ENCODE results near the gene ALDOA. TPM values are rescaled to one million over a fixed set of nuclear protein-coding genes. Genes with fewer than 3 reads are reported as not detected.

Gene ALDOA
- total and polyA plus RNA-seq, 9 of the 15 experiments (the other 6 are each of a cell fraction or from before 2014, with no cell fraction given): 311 to 2,224 (median 1,293) TPM

DNA sequence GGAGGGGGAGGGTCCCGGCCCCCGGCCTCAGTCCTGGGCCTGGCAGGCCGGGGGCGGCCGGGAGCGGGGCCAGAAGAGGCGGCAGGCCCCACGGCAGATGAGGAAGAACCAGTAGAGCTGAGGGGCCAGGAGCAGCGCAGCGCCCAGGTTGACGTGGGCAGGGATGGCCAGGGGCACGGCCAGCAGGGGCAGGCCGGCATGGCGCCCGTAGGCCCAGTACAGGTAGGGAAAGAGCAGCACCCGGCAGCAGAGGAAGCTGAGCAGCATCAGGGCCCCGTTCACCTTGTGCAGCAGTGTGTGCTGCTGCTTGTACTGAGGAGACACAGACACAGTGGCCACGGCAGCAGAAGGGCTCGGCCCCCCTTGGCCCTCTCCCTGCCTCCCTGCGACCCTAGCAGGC is 40.4 kb upstream of the ALDOA start:
- H3K36me3 ChIP-seq (ENCODE audit: control insufficient read depth, insufficient read depth, low read length): no peaks in the 10 kb centered on the region
- POLR2A ChIA-PET: no interaction called here
- no peak for TF ChIP-seq ARID2 (IDR thresholded peaks at IDR 0.05)
- TF ChIP-seq ZNF586 (CRISPR knock-in tag; conservative IDR thresholded peaks at IDR 0.05): no peak
- TF ChIP-seq, protein P1, sequence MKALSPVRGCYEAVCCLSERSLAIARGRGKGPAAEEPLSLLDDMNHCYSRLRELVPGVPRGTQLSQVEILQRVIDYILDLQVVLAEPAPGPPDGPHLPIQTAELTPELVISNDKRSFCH (CRISPR knock-in tag; IDR thresholded peaks at IDR 0.05): no peak
- TF ChIP-seq, protein P1 (tag; IDR thresholded peaks at IDR 0.05): no peak
- TF ChIP-seq EP300 (IDR thresholded peaks at IDR 0.05; ENCODE audit: low read length): no peak
- TF ChIP-seq, protein P2, sequence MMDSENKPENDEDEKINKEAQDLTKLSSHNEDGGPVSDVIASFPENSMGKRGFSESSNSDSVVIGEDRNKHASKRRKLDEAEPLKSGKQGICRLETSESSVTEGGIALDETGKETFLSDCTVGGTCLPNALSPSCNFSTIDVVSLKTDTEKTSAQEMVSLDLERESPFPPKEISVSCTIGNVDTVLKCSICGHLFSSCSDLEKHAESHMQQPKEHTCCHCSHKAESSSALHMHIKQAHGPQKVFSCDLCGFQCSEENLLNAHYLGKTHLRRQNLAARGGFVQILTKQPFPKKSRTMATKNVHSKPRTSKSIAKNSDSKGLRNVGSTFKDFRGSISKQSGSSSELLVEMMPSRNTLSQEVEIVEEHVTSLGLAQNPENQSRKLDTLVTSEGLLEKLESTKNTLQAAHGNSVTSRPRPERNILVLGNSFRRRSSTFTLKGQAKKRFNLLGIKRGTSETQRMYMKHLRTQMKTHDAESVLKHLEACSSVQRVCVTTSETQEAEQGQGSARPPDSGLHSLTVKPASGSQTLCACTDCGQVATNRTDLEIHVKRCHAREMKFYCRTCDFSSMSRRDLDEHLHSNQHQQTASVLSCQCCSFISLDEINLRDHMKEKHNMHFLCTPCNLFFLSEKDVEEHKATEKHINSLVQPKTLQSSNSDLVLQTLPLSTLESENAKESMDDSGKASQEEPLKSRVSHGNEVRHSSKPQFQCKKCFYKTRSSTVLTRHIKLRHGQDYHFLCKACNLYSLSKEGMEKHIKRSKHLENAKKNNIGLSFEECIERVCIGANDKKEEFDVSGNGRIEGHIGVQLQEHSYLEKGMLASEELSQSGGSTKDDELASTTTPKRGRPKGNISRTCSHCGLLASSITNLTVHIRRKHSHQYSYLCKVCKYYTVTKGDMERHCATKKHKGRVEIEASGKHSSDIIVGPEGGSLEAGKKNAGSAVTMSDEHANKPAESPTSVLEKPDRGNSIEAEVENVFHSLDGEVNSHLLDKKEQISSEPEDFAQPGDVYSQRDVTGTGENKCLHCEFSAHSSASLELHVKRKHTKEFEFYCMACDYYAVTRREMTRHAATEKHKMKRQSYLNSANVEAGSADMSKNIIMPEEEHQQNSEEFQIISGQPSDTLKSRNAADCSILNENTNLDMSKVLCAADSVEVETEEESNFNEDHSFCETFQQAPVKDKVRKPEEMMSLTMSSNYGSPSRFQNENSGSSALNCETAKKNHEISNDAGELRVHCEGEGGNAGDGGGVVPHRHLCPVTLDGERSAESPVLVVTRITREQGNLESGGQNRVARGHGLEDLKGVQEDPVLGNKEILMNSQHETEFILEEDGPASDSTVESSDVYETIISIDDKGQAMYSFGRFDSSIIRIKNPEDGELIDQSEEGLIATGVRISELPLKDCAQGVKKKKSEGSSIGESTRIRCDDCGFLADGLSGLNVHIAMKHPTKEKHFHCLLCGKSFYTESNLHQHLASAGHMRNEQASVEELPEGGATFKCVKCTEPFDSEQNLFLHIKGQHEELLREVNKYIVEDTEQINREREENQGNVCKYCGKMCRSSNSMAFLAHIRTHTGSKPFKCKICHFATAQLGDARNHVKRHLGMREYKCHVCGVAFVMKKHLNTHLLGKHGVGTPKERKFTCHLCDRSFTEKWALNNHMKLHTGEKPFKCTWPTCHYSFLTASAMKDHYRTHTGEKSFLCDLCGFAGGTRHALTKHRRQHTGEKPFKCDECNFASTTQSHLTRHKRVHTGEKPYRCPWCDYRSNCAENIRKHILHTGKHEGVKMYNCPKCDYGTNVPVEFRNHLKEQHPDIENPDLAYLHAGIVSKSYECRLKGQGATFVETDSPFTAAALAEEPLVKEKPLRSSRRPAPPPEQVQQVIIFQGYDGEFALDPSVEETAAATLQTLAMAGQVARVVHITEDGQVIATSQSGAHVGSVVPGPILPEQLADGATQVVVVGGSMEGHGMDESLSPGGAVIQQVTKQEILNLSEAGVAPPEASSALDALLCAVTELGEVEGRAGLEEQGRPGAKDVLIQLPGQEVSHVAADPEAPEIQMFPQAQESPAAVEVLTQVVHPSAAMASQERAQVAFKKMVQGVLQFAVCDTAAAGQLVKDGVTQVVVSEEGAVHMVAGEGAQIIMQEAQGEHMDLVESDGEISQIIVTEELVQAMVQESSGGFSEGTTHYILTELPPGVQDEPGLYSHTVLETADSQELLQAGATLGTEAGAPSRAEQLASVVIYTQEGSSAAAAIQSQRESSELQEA (IDR thresholded peaks at IDR 0.05; ENCODE audit: low read depth): no peak
- TF ChIP-seq, protein P3, sequence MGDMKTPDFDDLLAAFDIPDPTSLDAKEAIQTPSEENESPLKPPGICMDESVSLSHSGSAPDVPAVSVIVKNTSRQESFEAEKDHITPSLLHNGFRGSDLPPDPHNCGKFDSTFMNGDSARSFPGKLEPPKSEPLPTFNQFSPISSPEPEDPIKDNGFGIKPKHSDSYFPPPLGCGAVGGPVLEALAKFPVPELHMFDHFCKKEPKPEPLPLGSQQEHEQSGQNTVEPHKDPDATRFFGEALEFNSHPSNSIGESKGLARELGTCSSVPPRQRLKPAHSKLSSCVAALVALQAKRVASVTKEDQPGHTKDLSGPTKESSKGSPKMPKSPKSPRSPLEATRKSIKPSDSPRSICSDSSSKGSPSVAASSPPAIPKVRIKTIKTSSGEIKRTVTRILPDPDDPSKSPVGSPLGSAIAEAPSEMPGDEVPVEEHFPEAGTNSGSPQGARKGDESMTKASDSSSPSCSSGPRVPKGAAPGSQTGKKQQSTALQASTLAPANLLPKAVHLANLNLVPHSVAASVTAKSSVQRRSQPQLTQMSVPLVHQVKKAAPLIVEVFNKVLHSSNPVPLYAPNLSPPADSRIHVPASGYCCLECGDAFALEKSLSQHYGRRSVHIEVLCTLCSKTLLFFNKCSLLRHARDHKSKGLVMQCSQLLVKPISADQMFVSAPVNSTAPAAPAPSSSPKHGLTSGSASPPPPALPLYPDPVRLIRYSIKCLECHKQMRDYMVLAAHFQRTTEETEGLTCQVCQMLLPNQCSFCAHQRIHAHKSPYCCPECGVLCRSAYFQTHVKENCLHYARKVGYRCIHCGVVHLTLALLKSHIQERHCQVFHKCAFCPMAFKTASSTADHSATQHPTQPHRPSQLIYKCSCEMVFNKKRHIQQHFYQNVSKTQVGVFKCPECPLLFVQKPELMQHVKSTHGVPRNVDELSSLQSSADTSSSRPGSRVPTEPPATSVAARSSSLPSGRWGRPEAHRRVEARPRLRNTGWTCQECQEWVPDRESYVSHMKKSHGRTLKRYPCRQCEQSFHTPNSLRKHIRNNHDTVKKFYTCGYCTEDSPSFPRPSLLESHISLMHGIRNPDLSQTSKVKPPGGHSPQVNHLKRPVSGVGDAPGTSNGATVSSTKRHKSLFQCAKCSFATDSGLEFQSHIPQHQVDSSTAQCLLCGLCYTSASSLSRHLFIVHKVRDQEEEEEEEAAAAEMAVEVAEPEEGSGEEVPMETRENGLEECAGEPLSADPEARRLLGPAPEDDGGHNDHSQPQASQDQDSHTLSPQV (IDR thresholded peaks at IDR 0.05): no peak
- TF ChIP-seq MTF1 (CRISPR knock-in tag; IDR thresholded peaks at IDR 0.05; ENCODE audit: borderline replicate concordance): no peak
- TF ChIP-seq POLR2A (conservative IDR thresholded peaks at IDR 0.05): no peak
- no peak for TF ChIP-seq HOXB6 (CRISPR knock-in tag; IDR thresholded peaks at IDR 0.05; ENCODE audit: borderline replicate concordance)
- no peak for TF ChIP-seq MAZ (CRISPR knock-in tag; conservative IDR thresholded peaks at IDR 0.05 in 1 of 2, IDR thresholded peaks at IDR 0.05 in 1 of 2)

More for the DNA sequence above, 40.4 kb upstream of the ALDOA start:
- no peak overlapping the region for H3K27ac ChIP-seq (ENCODE audit: extremely low read depth, low read depth, low read length)
- H3K4me2 ChIP-seq (ENCODE audit: insufficient read depth, low read length): no peak overlapping the region
- H2AFZ ChIP-seq (ENCODE audit: low read depth, low read length): no peak overlapping the region
- no peak for ATAC-seq
- DNase-seq (ENCODE audit: extremely low read depth in 1 of 4, low spot score in 3 of 4): no peak
- H3K9me3 ChIP-seq (replicated peaks; ENCODE audit: control insufficient read depth, insufficient read depth, low read depth, low read length): no peaks in the 10 kb centered on the region
- H4K20me1 ChIP-seq (replicated peaks; ENCODE audit: control insufficient read depth, insufficient read depth, low read length): peaks cover 13% of the 10 kb centered on the region; the same call in 1 of the 2 replicates
- CTCF ChIA-PET (ENCODE audit: low intra/inter-chr PET ratio): no interaction called here
- H3K9ac ChIP-seq (ENCODE audit: insufficient read depth in 1 of 2, low read depth in 2 of 2, low read length in 2 of 2): no peak overlapping the region
- peaks cover 0 to 29% of the 10 kb centered on the region in 2 experiments; a peak in 3 of 5 replicates for H3K4me1 ChIP-seq (replicated peaks in 1 of 2; ENCODE audit: control insufficient read depth in 2 of 2, insufficient read depth in 2 of 2, low read length in 2 of 2)
- WGBS (ENCODE audit: insufficient coverage, low coverage, missing lambda C conversion rate): 2% methylated on average over 15 of the region's 20 CpGs
- no peak for FAIRE-seq
- H3K9me1 ChIP-seq (ENCODE audit: control insufficient read depth, insufficient read depth, low read length): peaks cover 4% of the 10 kb centered on the region
- intact Hi-C loops (cut with micrococcal nuclease) (loop anchor here (10.0 kb wide), 1 partner anchor 210 kb away; the partner anchor contains the start of genes PAGR1 and PRRT2), in situ Hi-C loops (cut with MboI) (loop anchor here (10.0 kb wide), 1 partner anchor 330 kb away; no protein-coding TSS in a partner anchor)
- no peaks in the 10 kb centered on the region for H3K79me2 ChIP-seq (ENCODE audit: control insufficient read depth, insufficient read depth, low read length)
- BruUV-seq (replicated peaks): no TSS peak
- peaks cover 15 to 73% of the 10 kb centered on the region in 2 experiments for H3K27me3 ChIP-seq (ENCODE audit: control insufficient read depth in 2 of 2, insufficient read depth in 2 of 2, low read length in 2 of 2)
- no peak overlapping the region for H3K4me3 ChIP-seq

All from K562 (cell line).